H1 (cell line): Measurements from ENCODE around the gene TPBGL. TPM values are rescaled to one million over a fixed set of nuclear protein-coding genes. Genes with fewer than 3 reads are reported as not detected.

Experiments used
- EGR1 ChIP-seq: IDR thresholded peaks from 2 replicates; pipeline ENCODE4 v1.6.1; 2011; ENCODE audit warnings: low read depth, low read length, borderline replicate concordance
- KDM5A ChIP-seq: fragments of 200-600 bp; IDR thresholded peaks from 2 replicates; pipeline ENCODE4 v1.7.1; 2012; ENCODE audit warnings: mild to moderate bottlenecking, low read length, inconsistent platforms, mixed read lengths
- NRF1 ChIP-seq: IDR thresholded peaks from 2 replicates; pipeline ENCODE4 v1.6.1; 2011; ENCODE audit warnings: mild to moderate bottlenecking, low read depth, low read length, improper control_type of control experiment
- PHF8 ChIP-seq: fragments of 200-600 bp; sonication (generic); conservative IDR thresholded peaks from 2 replicates; pipeline ENCODE4 v1.7.1; 2012; ENCODE audit warnings: low read depth, mild to moderate bottlenecking, inconsistent platforms, low read length, moderate library complexity
- POLR2AphosphoS5 ChIP-seq: IDR thresholded peaks from 2 replicates; pipeline ENCODE4 v1.6.1; 2011; ENCODE audit warnings: low read depth, low read length
- RFX5 ChIP-seq: IDR thresholded peaks from 2 replicates; pipeline ENCODE4 v1.6.1; 2011; ENCODE audit warnings: low read depth, low read length, improper control_type of control experiment, borderline replicate concordance
- SRF ChIP-seq: IDR thresholded peaks from 2 replicates; pipeline ENCODE4 v1.6.1; 2011; ENCODE audit warnings: mild to moderate bottlenecking, low read depth, low read length, moderate library complexity
- TEAD4 ChIP-seq: IDR thresholded peaks from 2 replicates; pipeline ENCODE4 v1.6.1; 2012; ENCODE audit warnings: low read depth, low read length, inconsistent platforms, mixed read lengths
- polyA plus RNA-seq, 7 experiments: library from polyadenylated mRNA; depleted of rRNA in 3 of 7; stranded (reverse) in 5 of 7; unstranded in 2 of 7; fragments of >200 nt in 5 of 7; fragments of 200-250 nt in 2 of 7; gene quantifications; 1 replicate in 5 of 7; 2 replicates in 1 of 7; 4 replicates in 1 of 7; pipeline versions ENCODE4 v1.2.1 to v1.2.3, GENCODE V29; 2011 to 2013; ENCODE audit warnings: missing spikeins in 2 of 7, mixed read lengths in 2 of 7
- total RNA-seq: library from RNA; stranded (reverse); fragmentation: NEBNext Ultra II Directional; extraction: Animal tissue kit (Norgen Biotek cat#: 25700); gene quantifications from 2 replicates; pipeline ENCODE4 v1.2.1, GENCODE V29; 2021
- TF ChIP-seq, protein P1 (sequence below): fragments of 300-600 bp; sonication (generic); IDR thresholded peaks from 2 replicates; pipeline ENCODE4 v1.7.1; 2012; ENCODE audit warnings: low read length, moderate library complexity, mild to moderate bottlenecking, inconsistent platforms; ENCODE audit not compliant: insufficient replicate concordance

Gene TPBGL
- total and polyA plus RNA-seq, 2 of the 8 experiments (the other 6 are each of a cell fraction or from before 2014, with no cell fraction given): 0.26 to 0.37 TPM

DNA sequence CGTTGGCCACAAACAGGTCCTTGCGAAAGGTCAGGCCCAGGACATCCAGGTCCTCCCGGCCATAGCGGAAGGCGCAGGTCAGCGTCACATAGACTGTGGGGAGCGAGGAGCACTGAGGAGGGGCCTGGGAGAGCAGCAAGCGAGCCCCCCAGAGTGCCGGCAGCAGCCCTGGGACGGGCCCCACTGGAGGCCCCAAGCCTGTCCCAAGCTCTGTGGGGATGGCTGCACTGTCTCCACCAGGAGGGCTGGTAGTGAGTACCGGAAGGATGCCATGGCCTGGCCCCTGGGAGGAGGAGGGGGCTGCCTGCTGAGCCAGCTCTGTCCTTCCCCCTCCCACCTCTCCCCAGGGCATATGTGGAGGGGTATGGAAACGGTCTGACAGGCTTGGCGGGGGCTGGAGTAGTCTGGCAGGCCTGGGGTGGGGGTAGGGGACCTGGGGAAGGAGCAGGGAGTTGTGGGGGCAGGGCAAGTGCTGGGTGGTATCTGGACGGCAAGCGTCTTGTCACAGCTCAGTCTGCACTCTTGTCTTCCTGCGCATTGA lies 42.9 kb downstream of the TPBGL start (continued):
- TF ChIP-seq, protein P1, sequence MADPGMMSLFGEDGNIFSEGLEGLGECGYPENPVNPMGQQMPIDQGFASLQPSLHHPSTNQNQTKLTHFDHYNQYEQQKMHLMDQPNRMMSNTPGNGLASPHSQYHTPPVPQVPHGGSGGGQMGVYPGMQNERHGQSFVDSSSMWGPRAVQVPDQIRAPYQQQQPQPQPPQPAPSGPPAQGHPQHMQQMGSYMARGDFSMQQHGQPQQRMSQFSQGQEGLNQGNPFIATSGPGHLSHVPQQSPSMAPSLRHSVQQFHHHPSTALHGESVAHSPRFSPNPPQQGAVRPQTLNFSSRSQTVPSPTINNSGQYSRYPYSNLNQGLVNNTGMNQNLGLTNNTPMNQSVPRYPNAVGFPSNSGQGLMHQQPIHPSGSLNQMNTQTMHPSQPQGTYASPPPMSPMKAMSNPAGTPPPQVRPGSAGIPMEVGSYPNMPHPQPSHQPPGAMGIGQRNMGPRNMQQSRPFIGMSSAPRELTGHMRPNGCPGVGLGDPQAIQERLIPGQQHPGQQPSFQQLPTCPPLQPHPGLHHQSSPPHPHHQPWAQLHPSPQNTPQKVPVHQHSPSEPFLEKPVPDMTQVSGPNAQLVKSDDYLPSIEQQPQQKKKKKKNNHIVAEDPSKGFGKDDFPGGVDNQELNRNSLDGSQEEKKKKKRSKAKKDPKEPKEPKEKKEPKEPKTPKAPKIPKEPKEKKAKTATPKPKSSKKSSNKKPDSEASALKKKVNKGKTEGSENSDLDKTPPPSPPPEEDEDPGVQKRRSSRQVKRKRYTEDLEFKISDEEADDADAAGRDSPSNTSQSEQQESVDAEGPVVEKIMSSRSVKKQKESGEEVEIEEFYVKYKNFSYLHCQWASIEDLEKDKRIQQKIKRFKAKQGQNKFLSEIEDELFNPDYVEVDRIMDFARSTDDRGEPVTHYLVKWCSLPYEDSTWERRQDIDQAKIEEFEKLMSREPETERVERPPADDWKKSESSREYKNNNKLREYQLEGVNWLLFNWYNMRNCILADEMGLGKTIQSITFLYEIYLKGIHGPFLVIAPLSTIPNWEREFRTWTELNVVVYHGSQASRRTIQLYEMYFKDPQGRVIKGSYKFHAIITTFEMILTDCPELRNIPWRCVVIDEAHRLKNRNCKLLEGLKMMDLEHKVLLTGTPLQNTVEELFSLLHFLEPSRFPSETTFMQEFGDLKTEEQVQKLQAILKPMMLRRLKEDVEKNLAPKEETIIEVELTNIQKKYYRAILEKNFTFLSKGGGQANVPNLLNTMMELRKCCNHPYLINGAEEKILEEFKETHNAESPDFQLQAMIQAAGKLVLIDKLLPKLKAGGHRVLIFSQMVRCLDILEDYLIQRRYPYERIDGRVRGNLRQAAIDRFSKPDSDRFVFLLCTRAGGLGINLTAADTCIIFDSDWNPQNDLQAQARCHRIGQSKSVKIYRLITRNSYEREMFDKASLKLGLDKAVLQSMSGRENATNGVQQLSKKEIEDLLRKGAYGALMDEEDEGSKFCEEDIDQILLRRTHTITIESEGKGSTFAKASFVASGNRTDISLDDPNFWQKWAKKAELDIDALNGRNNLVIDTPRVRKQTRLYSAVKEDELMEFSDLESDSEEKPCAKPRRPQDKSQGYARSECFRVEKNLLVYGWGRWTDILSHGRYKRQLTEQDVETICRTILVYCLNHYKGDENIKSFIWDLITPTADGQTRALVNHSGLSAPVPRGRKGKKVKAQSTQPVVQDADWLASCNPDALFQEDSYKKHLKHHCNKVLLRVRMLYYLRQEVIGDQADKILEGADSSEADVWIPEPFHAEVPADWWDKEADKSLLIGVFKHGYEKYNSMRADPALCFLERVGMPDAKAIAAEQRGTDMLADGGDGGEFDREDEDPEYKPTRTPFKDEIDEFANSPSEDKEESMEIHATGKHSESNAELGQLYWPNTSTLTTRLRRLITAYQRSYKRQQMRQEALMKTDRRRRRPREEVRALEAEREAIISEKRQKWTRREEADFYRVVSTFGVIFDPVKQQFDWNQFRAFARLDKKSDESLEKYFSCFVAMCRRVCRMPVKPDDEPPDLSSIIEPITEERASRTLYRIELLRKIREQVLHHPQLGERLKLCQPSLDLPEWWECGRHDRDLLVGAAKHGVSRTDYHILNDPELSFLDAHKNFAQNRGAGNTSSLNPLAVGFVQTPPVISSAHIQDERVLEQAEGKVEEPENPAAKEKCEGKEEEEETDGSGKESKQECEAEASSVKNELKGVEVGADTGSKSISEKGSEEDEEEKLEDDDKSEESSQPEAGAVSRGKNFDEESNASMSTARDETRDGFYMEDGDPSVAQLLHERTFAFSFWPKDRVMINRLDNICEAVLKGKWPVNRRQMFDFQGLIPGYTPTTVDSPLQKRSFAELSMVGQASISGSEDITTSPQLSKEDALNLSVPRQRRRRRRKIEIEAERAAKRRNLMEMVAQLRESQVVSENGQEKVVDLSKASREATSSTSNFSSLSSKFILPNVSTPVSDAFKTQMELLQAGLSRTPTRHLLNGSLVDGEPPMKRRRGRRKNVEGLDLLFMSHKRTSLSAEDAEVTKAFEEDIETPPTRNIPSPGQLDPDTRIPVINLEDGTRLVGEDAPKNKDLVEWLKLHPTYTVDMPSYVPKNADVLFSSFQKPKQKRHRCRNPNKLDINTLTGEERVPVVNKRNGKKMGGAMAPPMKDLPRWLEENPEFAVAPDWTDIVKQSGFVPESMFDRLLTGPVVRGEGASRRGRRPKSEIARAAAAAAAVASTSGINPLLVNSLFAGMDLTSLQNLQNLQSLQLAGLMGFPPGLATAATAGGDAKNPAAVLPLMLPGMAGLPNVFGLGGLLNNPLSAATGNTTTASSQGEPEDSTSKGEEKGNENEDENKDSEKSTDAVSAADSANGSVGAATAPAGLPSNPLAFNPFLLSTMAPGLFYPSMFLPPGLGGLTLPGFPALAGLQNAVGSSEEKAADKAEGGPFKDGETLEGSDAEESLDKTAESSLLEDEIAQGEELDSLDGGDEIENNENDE: no peak
- TF ChIP-seq EGR1 (no peak), NRF1 (no peak), KDM5A (no peak), PHF8 (no peak), SRF (no peak), TEAD4 (no peak), POLR2AphosphoS5 (no peak), RFX5 (no peak)
